Tibial nerve (tissue), 3 donors: ENCODE data around the gene ATG101.

ENCODE experiments used
- POLR2A ChIP-seq, 2 donors: fragments of 450-650 bp; IDR thresholded peaks; one replicate each; pipeline ENCODE4 v1.6.1; 2017; ENCODE audit warnings: antibody characterized with exemption in 2 of 2, mild to moderate bottlenecking in 2 of 2, moderate library complexity in 2 of 2
- TF ChIP-seq, protein P1 (sequence below), 5 experiments: fragments of 200-600 bp in 3 of 5; fragments of 450-650 bp in 2 of 5; sonication (generic) in 3 of 5; IDR thresholded peaks; one replicate each; pipeline ENCODE4 v1.5.1; 2016 to 2019; ENCODE audit warnings: antibody characterized with exemption in 5 of 5, mild to moderate bottlenecking in 3 of 5, moderate library complexity in 2 of 5

DNA sequence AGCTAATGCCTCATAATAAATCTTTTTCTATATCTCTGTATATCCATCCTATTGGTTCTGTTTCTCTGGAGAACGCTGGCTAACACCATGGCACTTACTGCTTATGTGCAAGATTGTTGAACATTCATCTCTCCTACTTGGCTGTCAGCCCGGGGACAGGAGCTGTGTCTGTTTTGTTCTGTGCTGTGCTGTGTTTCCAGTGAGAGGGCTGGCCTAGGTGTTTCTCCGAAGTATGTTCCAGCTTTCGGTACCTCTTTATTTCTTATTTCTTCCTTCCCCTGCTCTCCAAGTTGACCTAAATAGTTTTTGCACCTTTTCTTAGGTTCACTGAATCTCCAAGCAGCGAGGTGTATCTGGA lies 37.4 kb upstream of the ATG101 start:
- TF ChIP-seq, protein P1, sequence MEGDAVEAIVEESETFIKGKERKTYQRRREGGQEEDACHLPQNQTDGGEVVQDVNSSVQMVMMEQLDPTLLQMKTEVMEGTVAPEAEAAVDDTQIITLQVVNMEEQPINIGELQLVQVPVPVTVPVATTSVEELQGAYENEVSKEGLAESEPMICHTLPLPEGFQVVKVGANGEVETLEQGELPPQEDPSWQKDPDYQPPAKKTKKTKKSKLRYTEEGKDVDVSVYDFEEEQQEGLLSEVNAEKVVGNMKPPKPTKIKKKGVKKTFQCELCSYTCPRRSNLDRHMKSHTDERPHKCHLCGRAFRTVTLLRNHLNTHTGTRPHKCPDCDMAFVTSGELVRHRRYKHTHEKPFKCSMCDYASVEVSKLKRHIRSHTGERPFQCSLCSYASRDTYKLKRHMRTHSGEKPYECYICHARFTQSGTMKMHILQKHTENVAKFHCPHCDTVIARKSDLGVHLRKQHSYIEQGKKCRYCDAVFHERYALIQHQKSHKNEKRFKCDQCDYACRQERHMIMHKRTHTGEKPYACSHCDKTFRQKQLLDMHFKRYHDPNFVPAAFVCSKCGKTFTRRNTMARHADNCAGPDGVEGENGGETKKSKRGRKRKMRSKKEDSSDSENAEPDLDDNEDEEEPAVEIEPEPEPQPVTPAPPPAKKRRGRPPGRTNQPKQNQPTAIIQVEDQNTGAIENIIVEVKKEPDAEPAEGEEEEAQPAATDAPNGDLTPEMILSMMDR (IDR thresholded peaks at IDR 0.05): no peak
- TF ChIP-seq POLR2A (IDR thresholded peaks at IDR 0.05): no peak
